GM23338 (cell line): Measurements from ENCODE around the gene MFSD11. TPM values are rescaled to one million over a fixed set of nuclear protein-coding genes. Genes with fewer than 3 reads are reported as not detected.

ENCODE experiments used
- ATAC-seq: fragments of 200-7000 bp; cut with Tn5 transposase; 3 replicates; pipeline ENCODE4 v1.9.1; 2020
- DNase-seq: peaks from one replicate; pipeline ENCODE4 v3.0.0-alpha.2; 2015; ENCODE audit warnings: low spot score
- H2AFZ ChIP-seq: fragments of 200-600 bp; sonication (generic); 2 replicates; pipeline ENCODE4 v1.8.0; 2016; ENCODE audit warnings: antibody characterized with exemption, mild to moderate bottlenecking, moderate library complexity
- H3F3A ChIP-seq: fragments of 200-600 bp; sonication (generic); replicated peaks from 2 replicates; pipeline ENCODE4 v1.8.0; 2017; ENCODE audit warnings: antibody characterized with exemption, mixed run types, low read depth
- H3K27ac ChIP-seq: fragments of 200-600 bp; sonication (generic); 2 replicates; pipeline ENCODE4 v1.6.1; 2016; ENCODE audit warnings: low read depth
- H3K27me3 ChIP-seq: fragments of 200-600 bp; sonication (generic); 2 replicates; pipeline ENCODE4 v1.8.0; 2016; ENCODE audit warnings: mild to moderate bottlenecking, mixed run types, moderate library complexity; ENCODE audit not compliant: insufficient read depth
- H3K36me3 ChIP-seq: fragments of 200-600 bp; sonication (generic); 2 replicates; pipeline ENCODE4 v1.8.0; 2016; ENCODE audit warnings: mild to moderate bottlenecking; ENCODE audit not compliant: insufficient read depth
- H3K4me1 ChIP-seq: fragments of 200-600 bp; sonication (generic); 2 replicates; pipeline ENCODE4 v1.8.0; 2016; ENCODE audit warnings: mild to moderate bottlenecking, moderate library complexity; ENCODE audit not compliant: insufficient read depth
- H3K4me2 ChIP-seq: fragments of 200-600 bp; sonication (generic); 2 replicates; pipeline ENCODE4 v1.7.1; 2017; ENCODE audit warnings: mixed run types
- H3K4me3 ChIP-seq: fragments of 200-600 bp; sonication (generic); 2 replicates; pipeline ENCODE4 v1.6.1; 2016; ENCODE audit warnings: mixed run types
- H3K79me2 ChIP-seq: fragments of 200-600 bp; sonication (generic); replicated peaks from 2 replicates; pipeline ENCODE4 v1.8.0; 2017; ENCODE audit warnings: mild to moderate bottlenecking; ENCODE audit not compliant: insufficient read depth
- H3K9me2 ChIP-seq: fragments of 200-600 bp; sonication (generic); 2 replicates; pipeline ENCODE4 v1.8.0; 2017; ENCODE audit not compliant: insufficient read depth
- H4K20me1 ChIP-seq: fragments of 200-600 bp; sonication (generic); replicated peaks from 2 replicates; pipeline ENCODE4 v1.8.0; 2017; ENCODE audit warnings: mild to moderate bottlenecking; ENCODE audit not compliant: insufficient read depth
- H3K27ac Mint-ChIP-seq: 2 replicates; pipeline ENCODE4 v1.8.0; 2020; ENCODE audit warnings: inconsistent platforms, mild to moderate bottlenecking, moderate library complexity, mixed read lengths
- H3K27me3 Mint-ChIP-seq: 3 replicates; pipeline ENCODE4 v1.8.0; 2022; ENCODE audit warnings: low read depth, mild to moderate bottlenecking, moderate library complexity, mixed read lengths, inconsistent platforms; ENCODE audit not compliant: insufficient read depth, poor library complexity
- H3K36me3 Mint-ChIP-seq: 3 replicates; pipeline ENCODE4 v1.8.0; 2021; ENCODE audit warnings: low read depth, mild to moderate bottlenecking, inconsistent platforms, moderate library complexity, mixed read lengths
- H3K4me1 Mint-ChIP-seq: 3 replicates; pipeline ENCODE4 v1.8.0; 2020; ENCODE audit warnings: mild to moderate bottlenecking, inconsistent platforms, mixed read lengths
- H3K4me3 Mint-ChIP-seq: 3 replicates; pipeline ENCODE4 v1.8.0; 2021; ENCODE audit warnings: moderate library complexity, mild to moderate bottlenecking, inconsistent platforms, mixed read lengths
- H3K9me3 Mint-ChIP-seq: 3 replicates; pipeline ENCODE4 v1.8.0; 2020; ENCODE audit warnings: moderate library complexity, mild to moderate bottlenecking, inconsistent platforms, mixed read lengths
- CTCF ChIP-seq, 2 experiments: fragments of 200-600 bp in 1 of 2; sonication (generic) in 1 of 2; conservative IDR thresholded peaks; 2 replicates each; pipeline versions ENCODE4 v1.5.1 to v1.6.1; 2016 to 2017; ENCODE audit warnings: antibody characterized with exemption in 2 of 2, low read depth in 2 of 2, mild to moderate bottlenecking in 2 of 2, moderate library complexity in 1 of 2
- EZH2phosphoT487 ChIP-seq: fragments of 200-600 bp; sonication (generic); IDR thresholded peaks from one replicate; pipeline ENCODE4 v1.8.1; 2018; ENCODE audit warnings: antibody characterized with exemption; ENCODE audit not compliant: unreplicated experiment
- JUNB ChIP-seq: IDR thresholded peaks from one replicate; pipeline ENCODE4 v1.6.1; 2016; ENCODE audit warnings: antibody characterized with exemption; ENCODE audit not compliant: unreplicated experiment
- POLR2AphosphoS5 ChIP-seq: IDR thresholded peaks from 2 replicates; pipeline ENCODE4 v1.6.1; 2016; ENCODE audit warnings: antibody characterized with exemption, low read depth
- REST ChIP-seq: IDR thresholded peaks from one replicate; pipeline ENCODE4 v1.6.1; 2018; ENCODE audit warnings: antibody characterized with exemption; ENCODE audit not compliant: unreplicated experiment
- STAT1 ChIP-seq: IDR thresholded peaks from one replicate; pipeline ENCODE4 v1.6.1; 2016; ENCODE audit warnings: antibody characterized with exemption; ENCODE audit not compliant: unreplicated experiment
- ZNF114 ChIP-seq: fragments of 250-450 bp; sonication (Bioruptor Pico); IDR thresholded peaks from 2 replicates; pipeline ENCODE4 v1.5.0; 2020; ENCODE audit warnings: mild to moderate bottlenecking, moderate library complexity
- ZNF331 ChIP-seq: fragments of 250-450 bp; sonication (Bioruptor Pico); IDR thresholded peaks from 2 replicates; pipeline ENCODE4 v1.5.0; 2020; ENCODE audit warnings: low read depth, mild to moderate bottlenecking, moderate library complexity
- ZNF462 ChIP-seq: fragments of 250-450 bp; sonication (Bioruptor Pico); IDR thresholded peaks from 2 replicates; pipeline ENCODE4 v1.5.0; 2020; ENCODE audit warnings: mild to moderate bottlenecking, moderate library complexity
- polyA plus RNA-seq: library from polyadenylated mRNA; unstranded; fragments of >200 nt; fragmentation: Nextera tagmentation; extraction: Ambion mirVana; gene quantifications from 2 replicates; pipeline ENCODE4 v1.2.1, GENCODE V29; 2016
- total RNA-seq: library from RNA; depleted of rRNA; stranded (reverse); fragments of >200 nt; shearing (Covaris generic); gene quantifications from 2 replicates; pipeline ENCODE4 v1.2.3, GENCODE V29; 2014

Gene MFSD11
- total and polyA plus RNA-seq, 2 experiments from 2014 or later: 10.2 to 35.3 TPM

- Histone ChIP-seq H3K9me2 (no peaks in the 10 kb centered on the region), H3F3A (no peaks in the 10 kb centered on the region), H4K20me1 (no peaks in the 10 kb centered on the region; the same call in 1 of the 2 replicates), H3K4me1 (peaks cover 35% of the 10 kb centered on the region), H3K79me2 (peaks cover 15% of the 10 kb centered on the region), H3K4me3 (no peak overlapping the region), H3K4me2 (peak overlapping the region; percentile 63), H2AFZ (no peak overlapping the region), H3K27me3 (no peaks in the 10 kb centered on the region), H3K27ac (peak overlapping the region; percentile 66; the same call in 1 of the 2 replicates), H3K36me3 (no peaks in the 10 kb centered on the region)
- Mint-ChIP-seq H3K4me3 (no peak overlapping the region), H3K27ac (peak overlapping the region; percentile 36), H3K9me3 (no peaks in the 10 kb centered on the region; the same call in 2 of the 3 replicates), H3K4me1 (peaks cover 41% of the 10 kb centered on the region), H3K36me3 (no peaks in the 10 kb centered on the region), H3K27me3 (peaks cover 14% of the 10 kb centered on the region)
- no peak for DNase-seq
- TF ChIP-seq ZNF114 (CRISPR knock-in tag) (no peak), ZNF462 (CRISPR knock-in tag) (no peak), JUNB (no peak), POLR2AphosphoS5 (no peak), ZNF331 (no peak), EZH2phosphoT487 (no peak), CTCF (conservative IDR thresholded peaks at IDR 0.05; ENCODE audit: low read depth in 2 of 2) (no peak), STAT1 (no peak), REST (no peak)
- ATAC-seq: peak; percentile 20
Measured at GRCh38 chr17:76700270-76700616, 37.7 kb upstream of the MFSD11 start.
